GM18520 (cell line): ENCODE results near the gene MED13L.

Source experiments
- ATAC-seq: cut with Tn5 transposase; IDR thresholded peaks from one replicate; pipeline ENCODE4 v1.9.1; 2021; ENCODE audit not compliant: unreplicated experiment

Gene MED13L

GRCh38 chr12:116159593-116160200 is 117.8 kb downstream of the MED13L start:
- ATAC-seq = no peak

GRCh38 chr12:116159175-116159574 is 118.3 kb downstream of the MED13L start:
- ATAC-seq = no peak

GRCh38 chr12:116157845-116158267 is 119.6 kb downstream of the MED13L start:
- no peak for ATAC-seq

GRCh38 chr12:116156614-116157013 is 120.9 kb downstream of the MED13L start:
- no peak for ATAC-seq

GRCh38 chr12:116155383-116155782 is 122.1 kb downstream of the MED13L start:
- ATAC-seq = no peak

GRCh38 chr12:116153983-116154382 is 123.5 kb downstream of the MED13L start:
- no peak for ATAC-seq

GRCh38 chr12:116153113-116153512 is 124.4 kb downstream of the MED13L start:
- no peak for ATAC-seq

- no peak for ATAC-seq
Observed at GRCh38 chr12:116152268-116152667, 125.2 kb downstream of the MED13L start.

GRCh38 chr12:116150452-116150851 is 127.0 kb downstream of the MED13L start:
- no peak for ATAC-seq

GRCh38 chr12:116150001-116150400 is 127.5 kb downstream of the MED13L start:
- ATAC-seq = no peak

GRCh38 chr12:116148844-116149243 is 128.6 kb downstream of the MED13L start:
- no peak for ATAC-seq

- ATAC-seq = no peak
Observed at GRCh38 chr12:116146386-116146785, 131.1 kb downstream of the MED13L start.

GRCh38 chr12:116145451-116145850 is 132.0 kb downstream of the MED13L start:
- ATAC-seq = no peak

- ATAC-seq = no peak
Observed at GRCh38 chr12:116144384-116144783, 133.1 kb downstream of the MED13L start.

GRCh38 chr12:116143909-116144308 is 133.6 kb downstream of the MED13L start:
- ATAC-seq = no peak

GRCh38 chr12:116142936-116143898 is 134.3 kb downstream of the MED13L start:
- no peak for ATAC-seq

- no peak for ATAC-seq
Observed at GRCh38 chr12:116141833-116142162, 135.7 kb downstream of the MED13L start.

- ATAC-seq = no peak
Observed at GRCh38 chr12:116141110-116141832, 136.2 kb downstream of the MED13L start.

GRCh38 chr12:116140529-116140928 is 137.0 kb downstream of the MED13L start:
- ATAC-seq = no peak

GRCh38 chr12:116138781-116139180 is 138.7 kb downstream of the MED13L start:
- no peak for ATAC-seq

- no peak for ATAC-seq
Observed at GRCh38 chr12:116138364-116138763, 139.1 kb downstream of the MED13L start.

GRCh38 chr12:116137318-116137717 is 140.2 kb downstream of the MED13L start:
- ATAC-seq = no peak
